Parathyroid adenoma (tissue), 2 donors: ENCODE results near the gene ARMCX2.
A peak's percentile ranks its signal among the peaks of the same experiment; 100 is the strongest.
"Not testable (repeated sequence)": the region's sequence is repeated elsewhere in the genome, so short reads cannot be mapped to it uniquely, and the experiment has no call there.

Experiments
- H2AFZ ChIP-seq: fragments of 300-600 bp; sonication (generic); one replicate; pipeline ENCODE4 v1.7.0; 2017; ENCODE audit warnings: antibody characterized with exemption, mild to moderate bottlenecking
- H3K27ac ChIP-seq: fragments of 300-600 bp; sonication (generic); one replicate; pipeline ENCODE4 v1.7.0; 2017
- H3K27me3 ChIP-seq: fragments of 300-600 bp; sonication (generic); one replicate; pipeline ENCODE4 v1.7.0; 2017; ENCODE audit warnings: low read length; ENCODE audit not compliant: control insufficient read depth, insufficient read depth
- H3K36me3 ChIP-seq: fragments of 300-600 bp; sonication (generic); one replicate; pipeline ENCODE4 v1.7.0; 2017; ENCODE audit warnings: low read length; ENCODE audit not compliant: control insufficient read depth, insufficient read depth
- H3K4me1 ChIP-seq: fragments of 300-600 bp; sonication (generic); one replicate; pipeline ENCODE4 v1.7.0; 2017; ENCODE audit warnings: control low read depth
- H3K4me2 ChIP-seq: fragments of 300-600 bp; sonication (generic); one replicate; pipeline ENCODE4 v1.7.0; 2017; ENCODE audit warnings: low read length
- H3K4me3 ChIP-seq: fragments of 300-600 bp; sonication (generic); one replicate; pipeline ENCODE4 v1.7.0; 2017; ENCODE audit warnings: low read depth, low read length
- H3K79me2 ChIP-seq: fragments of 300-600 bp; sonication (generic); one replicate; pipeline ENCODE4 v1.7.0; 2017; ENCODE audit warnings: control low read depth
- H3K9ac ChIP-seq: fragments of 300-600 bp; sonication (generic); one replicate; pipeline ENCODE4 v1.7.0; 2017; ENCODE audit warnings: mild to moderate bottlenecking
- H3K9me3 ChIP-seq: fragments of 300-600 bp; sonication (generic); one replicate; pipeline ENCODE4 v1.7.0; 2017; ENCODE audit warnings: low read length; ENCODE audit not compliant: control insufficient read depth
- TF ChIP-seq, protein P1 (sequence below): fragments of 300-600 bp; sonication (generic); IDR thresholded peaks from one replicate; pipeline ENCODE4 v1.7.0; 2017; ENCODE audit warnings: antibody characterized with exemption, mild to moderate bottlenecking
- donor health status: primary hyperparathyroidism.

ARMCX2 gene

DNA sequence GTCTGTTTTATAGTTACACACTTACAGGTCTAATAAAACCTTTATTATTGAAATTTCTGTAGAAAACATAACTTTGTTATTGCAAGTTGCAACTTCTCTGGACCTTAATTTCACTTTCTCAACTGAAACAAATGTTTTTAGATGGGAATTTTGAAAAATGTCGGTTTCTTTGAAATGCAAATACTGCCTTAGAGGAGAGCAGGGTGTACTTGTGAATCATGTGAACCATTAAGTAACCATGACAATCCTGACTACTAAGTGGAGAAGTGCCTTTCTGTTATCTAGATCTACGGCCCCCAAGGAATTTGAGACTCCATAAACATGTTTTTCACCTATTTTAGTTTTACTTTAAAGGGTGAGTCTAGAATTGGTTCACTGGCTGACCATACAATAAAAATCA is 8.5 kb upstream of the ARMCX2 start:
- Histone ChIP-seq H3K4me1 (no peaks in the 10 kb centered on the region), H3K27me3 (no peaks in the 10 kb centered on the region), H2AFZ (peak overlapping the region; percentile 66), H3K4me3 (peak overlapping the region; percentile 31), H3K36me3 (no peaks in the 10 kb centered on the region), H3K9me3 (no peaks in the 10 kb centered on the region), H3K27ac (peak overlapping the region; percentile 79), H3K79me2 (no peaks in the 10 kb centered on the region), H3K9ac (no peak overlapping the region), H3K4me2 (peak overlapping the region; percentile 47)
- TF ChIP-seq, protein P1, sequence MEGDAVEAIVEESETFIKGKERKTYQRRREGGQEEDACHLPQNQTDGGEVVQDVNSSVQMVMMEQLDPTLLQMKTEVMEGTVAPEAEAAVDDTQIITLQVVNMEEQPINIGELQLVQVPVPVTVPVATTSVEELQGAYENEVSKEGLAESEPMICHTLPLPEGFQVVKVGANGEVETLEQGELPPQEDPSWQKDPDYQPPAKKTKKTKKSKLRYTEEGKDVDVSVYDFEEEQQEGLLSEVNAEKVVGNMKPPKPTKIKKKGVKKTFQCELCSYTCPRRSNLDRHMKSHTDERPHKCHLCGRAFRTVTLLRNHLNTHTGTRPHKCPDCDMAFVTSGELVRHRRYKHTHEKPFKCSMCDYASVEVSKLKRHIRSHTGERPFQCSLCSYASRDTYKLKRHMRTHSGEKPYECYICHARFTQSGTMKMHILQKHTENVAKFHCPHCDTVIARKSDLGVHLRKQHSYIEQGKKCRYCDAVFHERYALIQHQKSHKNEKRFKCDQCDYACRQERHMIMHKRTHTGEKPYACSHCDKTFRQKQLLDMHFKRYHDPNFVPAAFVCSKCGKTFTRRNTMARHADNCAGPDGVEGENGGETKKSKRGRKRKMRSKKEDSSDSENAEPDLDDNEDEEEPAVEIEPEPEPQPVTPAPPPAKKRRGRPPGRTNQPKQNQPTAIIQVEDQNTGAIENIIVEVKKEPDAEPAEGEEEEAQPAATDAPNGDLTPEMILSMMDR = no peak

DNA sequence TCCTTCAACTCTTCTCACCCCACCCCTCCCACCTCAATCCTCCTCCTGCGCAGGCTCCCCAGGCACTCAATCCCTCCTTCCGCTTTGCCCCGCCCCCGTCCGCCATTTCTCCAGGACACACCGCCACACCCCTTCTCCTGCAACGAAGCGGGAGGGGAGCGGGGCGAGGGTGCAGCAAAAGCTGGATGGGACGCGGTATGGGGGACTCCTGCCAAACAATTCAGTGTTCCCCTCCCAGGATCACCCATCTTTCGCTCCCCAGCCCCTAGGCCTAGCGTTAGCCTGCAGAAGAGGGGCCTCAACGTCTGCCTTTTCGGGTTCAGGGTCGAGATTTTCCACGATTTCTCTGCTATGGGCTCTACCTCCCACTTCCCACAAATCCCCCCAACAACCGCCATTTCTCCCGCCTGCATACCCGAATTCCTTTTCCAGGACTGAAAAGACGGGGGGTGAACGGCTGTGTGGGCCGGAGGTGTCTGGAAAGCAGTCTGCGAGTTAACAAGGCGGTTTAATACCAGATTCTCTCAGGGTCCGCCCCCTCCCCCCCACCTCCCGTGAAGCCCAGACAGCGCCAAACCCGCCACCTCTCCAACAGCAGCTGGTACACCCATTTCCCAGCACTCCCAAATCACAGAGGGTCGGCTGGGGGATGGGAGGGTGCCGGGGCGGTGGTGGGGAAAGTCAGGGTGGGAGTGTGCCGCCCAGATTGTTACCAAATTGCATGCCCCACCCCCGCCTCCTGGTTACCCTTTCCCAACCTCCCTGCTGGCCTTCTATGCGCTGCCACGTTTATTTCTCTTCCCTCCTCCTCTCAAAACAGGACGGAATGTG is 774 bp downstream of the ARMCX2 start:
- Histone ChIP-seq H3K4me2 (peak overlapping the region; percentile 78), H3K4me1 (peaks cover 4% of the 10 kb centered on the region), H3K9ac (no peak overlapping the region), H3K27me3 (no peaks in the 10 kb centered on the region), H3K9me3 (no peaks in the 10 kb centered on the region), H3K27ac (peak overlapping the region; percentile 92), H3K4me3 (peak overlapping the region; percentile 87), H2AFZ (peak overlapping the region; percentile 41), H3K79me2 (no peaks in the 10 kb centered on the region), H3K36me3 (no peaks in the 10 kb centered on the region)
- TF ChIP-seq, protein P1 = no peak

DNA sequence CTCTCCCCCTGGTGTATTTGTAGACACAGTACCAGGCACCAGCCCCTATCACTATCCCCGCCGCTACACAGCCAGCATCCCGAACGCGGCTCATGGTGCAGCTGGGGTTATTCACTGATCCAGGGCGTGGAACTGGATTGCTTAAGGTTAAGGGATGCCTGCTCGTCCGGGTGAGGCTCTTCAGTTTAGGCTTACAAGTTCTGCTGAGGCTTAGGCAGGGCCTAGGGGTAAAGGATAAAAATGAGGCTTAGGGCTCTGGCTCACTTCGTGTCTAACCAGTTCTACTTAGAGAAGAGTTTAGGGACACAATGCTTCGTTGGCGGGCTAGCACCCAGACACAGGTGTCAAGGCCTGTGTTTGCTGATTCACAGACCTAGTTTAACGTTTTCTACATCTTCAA is 2.2 kb downstream of the ARMCX2 start:
- TF ChIP-seq, protein P1 = no peak
- H3K27ac ChIP-seq = no peak overlapping the region
- no peaks in the 10 kb centered on the region for H3K79me2 ChIP-seq
- H3K9me3 ChIP-seq = no peaks in the 10 kb centered on the region
- H3K4me2 ChIP-seq = no peak overlapping the region
- H3K27me3 ChIP-seq = no peaks in the 10 kb centered on the region
- no peak overlapping the region for H2AFZ ChIP-seq
- peaks cover 4% of the 10 kb centered on the region for H3K4me1 ChIP-seq
- H3K36me3 ChIP-seq = no peaks in the 10 kb centered on the region
- no peak overlapping the region for H3K9ac ChIP-seq
- no peak overlapping the region for H3K4me3 ChIP-seq

DNA sequence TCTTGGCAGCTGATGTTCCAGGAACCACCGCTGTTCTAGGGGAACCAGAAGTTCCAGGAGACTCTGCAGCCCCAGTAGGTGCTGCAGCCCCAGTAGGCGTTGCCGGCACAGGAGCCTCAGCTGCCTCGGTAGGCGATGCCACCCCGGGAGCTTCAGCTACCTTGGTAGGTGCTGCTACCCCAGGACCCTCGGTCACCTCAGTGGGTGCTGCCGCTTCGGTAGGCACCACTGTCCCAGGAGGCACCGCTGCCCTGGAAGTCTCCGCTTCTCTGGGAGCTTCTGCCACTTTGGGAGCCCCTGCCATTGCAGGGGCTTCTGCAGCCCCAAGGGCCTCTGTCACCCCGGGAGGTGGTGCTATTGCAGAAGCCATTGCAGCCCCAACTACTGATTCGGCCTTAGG is 2.8 kb downstream of the ARMCX2 start:
- H3K4me2 ChIP-seq = no peak overlapping the region
- no peaks in the 10 kb centered on the region for H3K36me3 ChIP-seq
- TF ChIP-seq, protein P1 = no peak
- H3K9me3 ChIP-seq = no peaks in the 10 kb centered on the region
- no peak overlapping the region for H3K27ac ChIP-seq
- no peak overlapping the region for H3K4me3 ChIP-seq
- H3K27me3 ChIP-seq = no peaks in the 10 kb centered on the region
- no peaks in the 10 kb centered on the region for H3K79me2 ChIP-seq
- H3K4me1 ChIP-seq = peaks cover 4% of the 10 kb centered on the region
- no peak overlapping the region for H2AFZ ChIP-seq
- no peak overlapping the region for H3K9ac ChIP-seq

DNA sequence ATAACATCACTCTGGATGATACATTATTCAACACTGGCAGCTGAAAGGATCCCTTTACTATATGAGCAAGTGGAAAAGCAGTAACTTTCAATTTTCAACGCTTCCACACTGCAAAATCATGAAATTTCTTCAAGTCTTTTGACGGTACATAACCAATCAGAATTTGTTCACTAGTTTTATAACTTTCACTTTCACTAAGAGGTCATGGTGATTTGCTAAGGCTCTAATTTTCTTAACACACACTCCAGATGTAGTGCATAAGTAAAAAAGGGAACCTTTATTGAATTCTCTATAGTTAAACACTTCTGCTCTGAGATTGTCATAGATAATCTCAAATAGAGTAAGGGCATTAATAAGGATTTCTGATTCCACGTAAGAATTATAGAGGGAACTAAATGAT is 4.1 kb downstream of the ARMCX2 start:
- TF ChIP-seq, protein P1 = no peak
- Histone ChIP-seq H2AFZ (no peak overlapping the region), H3K4me1 (peaks cover 4% of the 10 kb centered on the region), H3K27me3 (no peaks in the 10 kb centered on the region), H3K36me3 (no peaks in the 10 kb centered on the region), H3K27ac (no peak overlapping the region), H3K9me3 (no peaks in the 10 kb centered on the region), H3K4me3 (no peak overlapping the region), H3K4me2 (no peak overlapping the region), H3K79me2 (no peaks in the 10 kb centered on the region), H3K9ac (no peak overlapping the region)

DNA sequence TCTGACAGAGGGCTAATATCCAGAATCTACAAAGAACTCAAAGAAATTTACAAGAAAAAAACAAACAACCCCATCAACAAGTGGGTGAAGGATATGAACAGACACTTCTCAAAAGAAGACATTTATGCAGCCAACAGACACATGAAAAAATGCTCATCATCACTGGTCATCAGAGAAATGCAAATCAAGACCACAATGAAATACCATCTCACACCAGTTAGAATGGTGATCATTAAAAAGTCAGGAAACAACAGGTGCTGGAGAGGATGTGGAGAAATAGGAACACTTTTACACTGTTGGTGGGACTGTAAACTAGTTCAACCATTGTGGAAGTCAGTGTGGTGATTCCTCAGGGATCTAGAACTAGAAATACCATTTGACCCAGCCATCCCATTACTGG is 11.9 kb downstream of the ARMCX2 start:
- not testable (repeated sequence) for H3K27me3 ChIP-seq, H3K27ac ChIP-seq, H3K4me3 ChIP-seq, H3K36me3 ChIP-seq, H2AFZ ChIP-seq, H3K9ac ChIP-seq, H3K79me2 ChIP-seq, H3K4me2 ChIP-seq, H3K4me1 ChIP-seq, H3K9me3 ChIP-seq
